ENCODE results near the gene ITGB8. TPM values are rescaled to one million over a fixed set of nuclear protein-coding genes. Genes with fewer than 3 reads are reported as not detected.

The ITGB8 gene
- total and polyA plus RNA-seq, 9 of the 15 experiments (the other 6 are each of a cell fraction or from before 2014, with no cell fraction given), result under 0.01 to 0.03 (median 0.02) TPM; not detected in 6

GRCh38 chr7:20338285-20338684 is 7.6 kb downstream of the ITGB8 start:
- TF ChIP-seq CCNT2 (IDR thresholded peaks at IDR 0.05; ENCODE audit: borderline replicate concordance, extremely low read depth, insufficient read length, low read depth, low read length), result no peak
- no TSS peak for BruUV-seq (replicated peaks)
- ATAC-seq (no peak), FAIRE-seq (no peak), DNase-seq (ENCODE audit: extremely low read depth in 1 of 4, low spot score in 3 of 4) (no peak)
- Histone ChIP-seq H3K4me3 (no peak overlapping the region), H3K4me2 (ENCODE audit: insufficient read depth, low read length) (no peak overlapping the region), H3K36me3 (ENCODE audit: control insufficient read depth, insufficient read depth, low read length) (no peaks in the 10 kb centered on the region), H3K4me1 (replicated peaks in 1 of 2; ENCODE audit: control insufficient read depth in 2 of 2, insufficient read depth in 2 of 2, low read length in 2 of 2) (no peaks in the 10 kb centered on the region), H3K9me1 (ENCODE audit: control insufficient read depth, insufficient read depth, low read length) (no peaks in the 10 kb centered on the region), H3K79me2 (ENCODE audit: control insufficient read depth, insufficient read depth, low read length) (no peaks in the 10 kb centered on the region), H4K20me1 (replicated peaks; ENCODE audit: control insufficient read depth, insufficient read depth, low read length) (no peaks in the 10 kb centered on the region), H3K27me3 (ENCODE audit: control insufficient read depth in 2 of 2, insufficient read depth in 2 of 2, low read length in 2 of 2) (peaks cover 0 to 3% of the 10 kb centered on the region in 2 experiments; a peak in 1 of 5 replicates), H3K27ac (ENCODE audit: extremely low read depth, low read depth, low read length) (no peak overlapping the region), H3K9me3 (replicated peaks; ENCODE audit: control insufficient read depth, insufficient read depth, low read depth, low read length) (no peaks in the 10 kb centered on the region), H2AFZ (ENCODE audit: low read depth, low read length) (no peak overlapping the region), H3K9ac (ENCODE audit: insufficient read depth in 1 of 2, low read depth in 2 of 2, low read length in 2 of 2) (no peak overlapping the region)
- 11% methylated on average over 6 of the region's 6 CpGs for WGBS (ENCODE audit: insufficient coverage, low coverage, missing lambda C conversion rate)
- in situ Hi-C loops (cut with MboI), result loop anchor here (25.0 kb wide), 1 partner anchor 576 kb away; the partner anchor contains the start of gene TMEM196
- POLR2A ChIA-PET, result interaction anchor here (0.6 kb wide), 1 partner anchor 114 kb away, joined by 3 read pairs; no protein-coding TSS in a partner anchor
- intact Hi-C loops (cut with micrococcal nuclease), result no loop called here
- CTCF ChIA-PET (ENCODE audit: low intra/inter-chr PET ratio), result no interaction called here

- ChIA-PET CTCF (ENCODE audit: low intra/inter-chr PET ratio) (no interaction called here), POLR2A (no interaction called here)
- ATAC-seq (no peak), DNase-seq (ENCODE audit: extremely low read depth in 1 of 4, low spot score in 3 of 4) (no peak), FAIRE-seq (no peak)
- no peaks in the 10 kb centered on the region for H3K9me1 ChIP-seq (ENCODE audit: control insufficient read depth, insufficient read depth, low read length)
- no peak overlapping the region for H3K9ac ChIP-seq (ENCODE audit: insufficient read depth in 1 of 2, low read depth in 2 of 2, low read length in 2 of 2)
- H3K9me3 ChIP-seq (replicated peaks; ENCODE audit: control insufficient read depth, insufficient read depth, low read depth, low read length), result no peaks in the 10 kb centered on the region
- H2AFZ ChIP-seq (ENCODE audit: low read depth, low read length), result no peak overlapping the region
- no peak overlapping the region for H3K27ac ChIP-seq (ENCODE audit: extremely low read depth, low read depth, low read length)
- H3K4me2 ChIP-seq (ENCODE audit: insufficient read depth, low read length), result no peak overlapping the region
- no peaks in the 10 kb centered on the region for H4K20me1 ChIP-seq (replicated peaks; ENCODE audit: control insufficient read depth, insufficient read depth, low read length)
- H3K27me3 ChIP-seq (ENCODE audit: control insufficient read depth in 2 of 2, insufficient read depth in 2 of 2, low read length in 2 of 2), result peaks cover 0 to 3% of the 10 kb centered on the region in 2 experiments; a peak in 1 of 5 replicates
- intact Hi-C loops (cut with micrococcal nuclease), result loop anchor here (10.0 kb wide), 1 partner anchor 356 kb away; no protein-coding TSS in a partner anchor
- H3K4me1 ChIP-seq (replicated peaks in 1 of 2; ENCODE audit: control insufficient read depth in 2 of 2, insufficient read depth in 2 of 2, low read length in 2 of 2), result no peaks in the 10 kb centered on the region
- BruUV-seq (replicated peaks), result no TSS peak
- H3K79me2 ChIP-seq (ENCODE audit: control insufficient read depth, insufficient read depth, low read length), result no peaks in the 10 kb centered on the region
- in situ Hi-C loops (cut with MboI), result loop anchor here (25.0 kb wide), 1 partner anchor 579 kb away; the partner anchor contains the start of gene TMEM196
- no peaks in the 10 kb centered on the region for H3K36me3 ChIP-seq (ENCODE audit: control insufficient read depth, insufficient read depth, low read length)
- H3K4me3 ChIP-seq, result no peak overlapping the region
- TF ChIP-seq CTCFL (IDR thresholded peaks at IDR 0.05; ENCODE audit: borderline replicate concordance, insufficient read depth, low read depth, low read length, poor library complexity, severe bottlenecking) (no peak), ZNF282 (CRISPR knock-in tag; IDR thresholded peaks at IDR 0.05) (no peak), ZNF583 (CRISPR knock-in tag; IDR thresholded peaks at IDR 0.05) (no peak), ATF7 (IDR thresholded peaks at IDR 0.05) (no peak), ZNF655 (CRISPR knock-in tag; IDR thresholded peaks at IDR 0.05) (no peak), TSHZ1 (CRISPR knock-in tag; IDR thresholded peaks at IDR 0.05) (no peak), CHD2 (IDR thresholded peaks at IDR 0.05; ENCODE audit: low read depth, low read length) (no peak), CC2D1A (IDR thresholded peaks at IDR 0.05) (no peak)
Observed at GRCh38 chr7:20340839-20341238, 10.1 kb downstream of the ITGB8 start.
